CD1c-positive myeloid dendritic cell (primary cell): ENCODE data around the gene ACADL.
"Not testable (repeated sequence)": the region's sequence is repeated elsewhere in the genome, so short reads cannot be mapped to it uniquely, and the experiment has no call there.

Experiments
- DNase-seq: peaks from one replicate; pipeline ENCODE4 v3.0.0-alpha.2; 2016; ENCODE audit errors: extremely low spot score

ACADL gene

GRCh38 chr2:210203147-210203546, 22.1 kb downstream of the ACADL start:
- no peak for DNase-seq

- DNase-seq = no peak
Measured at GRCh38 chr2:210199854-210200253, 25.4 kb downstream of the ACADL start.

GRCh38 chr2:210199186-210199765, 26.0 kb downstream of the ACADL start:
- peak; percentile 54 for DNase-seq

GRCh38 chr2:210198326-210198725, 26.9 kb downstream of the ACADL start:
- no peak for DNase-seq

- no peak for DNase-seq
Measured at GRCh38 chr2:210197720-210198119, 27.5 kb downstream of the ACADL start.

- peak; percentile 66 for DNase-seq
Measured at GRCh38 chr2:210195101-210195852, 30.0 kb downstream of the ACADL start.

- no peak for DNase-seq
Measured at GRCh38 chr2:210190345-210190744, 34.9 kb downstream of the ACADL start.

GRCh38 chr2:210189452-210190138, 35.7 kb downstream of the ACADL start:
- DNase-seq = no peak

- DNase-seq = no peak
Measured at GRCh38 chr2:210188755-210189154, 36.5 kb downstream of the ACADL start.

- no peak for DNase-seq
Measured at GRCh38 chr2:210188190-210188589, 37.1 kb downstream of the ACADL start.

GRCh38 chr2:210183936-210184335, 41.3 kb downstream of the ACADL start:
- not testable (repeated sequence) for DNase-seq

GRCh38 chr2:210181606-210182088, 43.6 kb downstream of the ACADL start:
- not testable (repeated sequence) for DNase-seq

- not testable (repeated sequence) for DNase-seq
Measured at GRCh38 chr2:210181033-210181605, 44.1 kb downstream of the ACADL start.

- no peak for DNase-seq
Measured at GRCh38 chr2:210180477-210180876, 44.8 kb downstream of the ACADL start.

- no peak for DNase-seq
Measured at GRCh38 chr2:210179351-210179990, 45.8 kb downstream of the ACADL start.

- no peak for DNase-seq
Measured at GRCh38 chr2:210177769-210178168, 47.5 kb downstream of the ACADL start.

- not testable (repeated sequence) for DNase-seq
Measured at GRCh38 chr2:210177115-210177514, 48.1 kb downstream of the ACADL start.

- no peak for DNase-seq
Measured at GRCh38 chr2:210174086-210174485, 51.2 kb downstream of the ACADL start.

- DNase-seq = peak; percentile 12
Measured at GRCh38 chr2:210172219-210172575, 53.0 kb downstream of the ACADL start.

- peak; percentile 98 for DNase-seq
Measured at GRCh38 chr2:210171309-210172218, 53.7 kb downstream of the ACADL start, which contains the start of gene KANSL1L. KANSL1L (minus strand) TSS chr2:210171409; CDS start chr2:210154582, 16,827 bp downstream.
